Epithelial cell of alveolus of lung (primary cell): ENCODE data around the gene PSTPIP1. TPM values are rescaled to one million over a fixed set of nuclear protein-coding genes. Genes with fewer than 3 reads are reported as not detected.

ENCODE experiments used
- total RNA-seq: library from RNA; depleted of rRNA; stranded (reverse); fragments of >200 nt; gene quantifications from 2 replicates; pipeline ENCODE4 v1.2.1, GENCODE V29; 2015

Gene PSTPIP1
- 1.4 and 1.8 TPM in 2 replicates for total RNA-seq

GRCh38 chr15:76994971-76995945, at the start of gene PSTPIP1:
Gene PSTPIP1, plus strand, starts transcription at chr15:76995126. Its CDS starts 448 bp downstream, at chr15:76995574.

GRCh38 chr15:77070495-77071304, 75.8 kb downstream of the PSTPIP1 start, which contains the start of gene TSPAN3:
Gene TSPAN3, minus strand, starts transcription at chr15:77071109. Its CDS starts 155 bp downstream, at chr15:77070954.

Other genes with a start within 250 kb of the PSTPIP1 start
- 6.7 and 7.6 TPM in 2 replicates for gene SCAPER, start 89.8 kb upstream of the PSTPIP1 start, total RNA-seq
- gene RCN2, start 63.4 kb upstream of the PSTPIP1 start, total RNA-seq = 60.4 and 66.3 TPM in 2 replicates
- gene TSPAN3, start 76.0 kb downstream of the PSTPIP1 start, total RNA-seq = 150 and 311 TPM in 2 replicates